NT2/D1 (cell line): Measurements from ENCODE around the gene KLHL40.

Experiments used
- SUZ12 ChIP-seq: IDR thresholded peaks from 2 replicates; pipeline ENCODE4 v1.6.1; 2011; ENCODE audit not compliant: insufficient read length, insufficient read depth; ENCODE audit errors: extremely low read depth
- YY1 ChIP-seq: IDR thresholded peaks from 2 replicates; pipeline ENCODE4 v1.6.1; 2011; ENCODE audit not compliant: insufficient read length, insufficient read depth
- ZNF274 ChIP-seq: IDR thresholded peaks from 2 replicates; pipeline ENCODE4 v1.6.1; 2011; ENCODE audit warnings: mild to moderate bottlenecking, low read depth, low read length

GRCh38 chr3:42670051-42670576 lies 15.2 kb upstream of the KLHL40 start:
- no peak for TF ChIP-seq ZNF274
- no peak for TF ChIP-seq YY1
- TF ChIP-seq SUZ12 = no peak
